ENCODE data around the gene TYRP1.
"Not testable (repeated sequence)": the region's sequence is repeated elsewhere in the genome, so short reads cannot be mapped to it uniquely, and the experiment has no call there.

TYRP1 gene, protein sequence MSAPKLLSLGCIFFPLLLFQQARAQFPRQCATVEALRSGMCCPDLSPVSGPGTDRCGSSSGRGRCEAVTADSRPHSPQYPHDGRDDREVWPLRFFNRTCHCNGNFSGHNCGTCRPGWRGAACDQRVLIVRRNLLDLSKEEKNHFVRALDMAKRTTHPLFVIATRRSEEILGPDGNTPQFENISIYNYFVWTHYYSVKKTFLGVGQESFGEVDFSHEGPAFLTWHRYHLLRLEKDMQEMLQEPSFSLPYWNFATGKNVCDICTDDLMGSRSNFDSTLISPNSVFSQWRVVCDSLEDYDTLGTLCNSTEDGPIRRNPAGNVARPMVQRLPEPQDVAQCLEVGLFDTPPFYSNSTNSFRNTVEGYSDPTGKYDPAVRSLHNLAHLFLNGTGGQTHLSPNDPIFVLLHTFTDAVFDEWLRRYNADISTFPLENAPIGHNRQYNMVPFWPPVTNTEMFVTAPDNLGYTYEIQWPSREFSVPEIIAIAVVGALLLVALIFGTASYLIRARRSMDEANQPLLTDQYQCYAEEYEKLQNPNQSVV

DNA sequence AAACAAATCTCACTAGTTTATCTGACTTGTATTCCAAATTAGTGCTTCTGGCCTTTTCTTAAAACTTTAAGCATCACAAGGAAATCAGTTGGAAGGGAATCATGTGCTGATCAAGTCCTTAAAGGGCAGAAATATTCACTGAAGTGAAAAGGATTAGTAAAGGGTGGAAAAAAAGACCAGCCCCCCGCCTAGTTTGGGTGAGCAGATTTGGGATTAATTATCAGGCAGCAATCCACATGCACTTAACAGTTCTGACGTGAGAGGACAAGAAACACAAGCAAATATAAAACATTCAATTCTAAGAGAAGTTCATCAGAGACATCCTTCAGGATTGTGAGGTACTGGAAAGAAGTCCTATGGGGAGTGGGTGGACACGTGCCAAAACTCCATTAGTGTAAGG, at the start of gene TYRP1:
TSS of gene TYRP1 (plus strand) at position 245 of the 400 bp plus-strand sequence. CDS start 612 bp downstream, outside the sequence.
- no peak for DNase-seq

DNA sequence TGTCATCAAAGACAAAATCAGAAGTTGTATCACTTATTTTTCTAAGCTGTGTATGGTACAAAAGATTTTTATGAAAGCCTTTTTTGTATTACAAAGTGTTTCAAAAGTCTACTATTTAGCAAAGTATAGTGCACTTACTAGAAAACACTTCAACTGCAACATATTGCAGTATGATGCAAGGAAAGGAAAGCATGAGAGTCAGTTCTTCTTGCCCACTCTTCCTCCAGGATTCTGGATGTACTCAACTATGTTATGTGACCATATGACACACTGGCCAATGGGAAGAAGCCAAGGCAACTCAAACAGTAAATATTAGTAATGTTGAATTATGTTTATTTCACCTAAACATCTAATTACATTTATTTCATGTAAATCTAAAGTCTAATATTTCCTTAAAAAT, 49.5 kb upstream of the TYRP1 start:
- no peak for DNase-seq

DNA sequence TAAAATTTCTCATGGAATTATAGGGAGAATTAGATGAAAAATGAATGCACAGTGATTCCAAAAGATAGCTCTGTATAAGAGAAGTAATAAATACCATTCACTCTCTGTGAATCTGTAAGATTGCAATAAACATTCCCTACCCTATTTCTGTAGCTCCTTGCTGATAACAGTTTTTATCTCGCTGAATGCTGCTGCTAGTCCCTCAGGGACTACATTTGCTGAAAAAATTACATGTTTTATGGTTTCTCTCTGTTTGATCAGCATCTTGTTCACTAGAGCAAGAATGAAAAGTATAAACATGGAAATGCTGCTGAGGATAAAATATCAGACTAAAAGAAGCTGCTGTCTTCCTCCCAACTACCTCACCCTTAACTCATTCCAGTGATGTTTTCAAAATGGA, 44.3 kb upstream of the TYRP1 start:
- no peak for DNase-seq

DNA sequence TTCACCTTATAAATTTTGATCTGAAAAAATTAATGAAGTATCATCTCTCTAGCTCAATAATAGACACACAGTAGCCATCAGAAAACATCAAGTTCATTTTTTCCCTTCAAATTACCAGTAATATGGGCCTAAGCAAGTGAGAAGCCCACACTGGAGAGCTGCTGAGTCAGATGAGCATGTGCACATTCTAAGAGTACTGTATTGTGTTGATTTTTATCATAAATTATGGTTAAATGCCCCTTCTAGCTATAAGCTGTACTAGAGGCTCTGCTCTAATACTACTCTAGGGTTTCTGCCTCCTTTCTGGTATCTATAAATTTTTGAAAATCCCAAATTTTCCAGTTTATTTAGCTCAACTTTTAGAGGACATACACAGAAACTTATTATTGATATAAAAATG, 42.1 kb upstream of the TYRP1 start:
- no peak for DNase-seq

DNA sequence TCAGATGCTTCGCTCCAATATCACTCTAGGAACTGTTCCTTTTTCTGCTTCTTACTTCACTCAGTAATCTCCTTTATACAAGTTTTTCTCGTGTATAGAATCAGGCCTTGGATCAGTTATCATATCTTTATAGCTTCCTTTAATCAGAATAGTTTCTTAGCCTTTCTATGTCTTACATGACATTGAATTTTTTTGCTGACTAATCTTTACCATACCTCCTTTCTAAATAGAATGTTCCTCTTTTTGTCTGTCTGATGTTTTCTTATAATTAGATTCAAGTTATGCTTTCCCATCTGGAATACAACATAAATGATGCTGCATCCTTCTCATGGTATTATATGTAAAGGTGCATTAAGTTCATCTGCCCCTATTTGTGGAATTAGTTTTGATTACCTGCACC, 40.2 kb upstream of the TYRP1 start:
- no peak for DNase-seq

DNA sequence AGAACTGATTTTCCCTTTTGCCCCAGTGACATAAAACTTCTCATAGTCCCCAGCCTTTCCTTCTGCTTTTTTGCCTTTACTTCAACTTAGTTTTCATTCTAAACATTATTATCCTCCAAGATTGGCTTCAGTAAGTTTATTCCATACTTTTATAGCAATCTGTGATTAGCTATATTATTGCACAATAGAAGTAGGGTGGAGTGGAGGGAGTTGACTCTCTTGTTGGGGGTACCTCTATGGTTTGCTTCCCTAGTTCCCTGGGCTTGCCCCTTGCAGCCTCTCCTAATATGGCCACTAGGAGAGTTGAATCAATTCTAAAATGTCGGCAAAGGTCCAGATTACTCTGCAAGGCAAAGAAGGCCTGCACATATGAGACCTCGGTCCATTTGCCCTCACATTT, 36.4 kb upstream of the TYRP1 start:
- DNase-seq, result no peak

DNA sequence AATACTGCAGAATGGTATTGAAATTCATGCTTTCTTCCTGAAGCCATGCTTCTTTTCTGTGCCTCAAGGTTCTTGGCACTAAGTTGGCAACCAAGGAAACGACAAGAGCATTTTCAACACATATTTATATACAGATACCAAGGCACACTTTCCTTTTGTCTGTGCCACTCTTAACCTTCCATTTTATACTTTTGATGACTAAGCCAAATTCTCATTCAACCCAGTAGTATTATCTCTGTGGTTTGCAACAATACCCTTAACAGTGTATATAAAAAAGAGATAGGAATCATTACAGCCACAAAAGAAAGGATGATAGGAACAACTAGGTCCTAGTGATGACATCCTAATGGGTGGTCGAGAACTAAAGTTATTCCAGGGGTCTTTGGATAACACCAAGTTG, 36.0 kb upstream of the TYRP1 start:
- no peak for DNase-seq

DNA sequence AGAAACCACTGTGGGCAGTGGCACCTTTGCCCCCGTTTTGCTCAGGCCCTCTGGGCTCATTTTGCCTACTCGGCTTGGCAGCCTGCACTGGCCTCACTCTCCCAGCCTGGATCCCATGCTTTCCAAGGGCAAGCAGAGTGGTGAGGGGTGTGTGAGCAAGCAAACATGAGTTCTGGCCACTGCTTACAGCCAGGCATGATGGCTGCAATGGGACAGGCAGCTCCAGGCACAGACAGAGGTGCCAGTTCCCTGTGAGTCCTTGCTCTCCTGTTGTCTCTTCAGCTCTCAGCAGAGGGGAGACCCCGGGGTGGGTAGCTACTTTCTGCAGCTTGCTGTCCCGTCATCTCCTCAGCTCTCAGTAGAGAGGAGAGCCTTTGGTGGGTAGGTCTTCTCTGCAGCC, 35.2 kb upstream of the TYRP1 start:
- no peak for DNase-seq

DNA sequence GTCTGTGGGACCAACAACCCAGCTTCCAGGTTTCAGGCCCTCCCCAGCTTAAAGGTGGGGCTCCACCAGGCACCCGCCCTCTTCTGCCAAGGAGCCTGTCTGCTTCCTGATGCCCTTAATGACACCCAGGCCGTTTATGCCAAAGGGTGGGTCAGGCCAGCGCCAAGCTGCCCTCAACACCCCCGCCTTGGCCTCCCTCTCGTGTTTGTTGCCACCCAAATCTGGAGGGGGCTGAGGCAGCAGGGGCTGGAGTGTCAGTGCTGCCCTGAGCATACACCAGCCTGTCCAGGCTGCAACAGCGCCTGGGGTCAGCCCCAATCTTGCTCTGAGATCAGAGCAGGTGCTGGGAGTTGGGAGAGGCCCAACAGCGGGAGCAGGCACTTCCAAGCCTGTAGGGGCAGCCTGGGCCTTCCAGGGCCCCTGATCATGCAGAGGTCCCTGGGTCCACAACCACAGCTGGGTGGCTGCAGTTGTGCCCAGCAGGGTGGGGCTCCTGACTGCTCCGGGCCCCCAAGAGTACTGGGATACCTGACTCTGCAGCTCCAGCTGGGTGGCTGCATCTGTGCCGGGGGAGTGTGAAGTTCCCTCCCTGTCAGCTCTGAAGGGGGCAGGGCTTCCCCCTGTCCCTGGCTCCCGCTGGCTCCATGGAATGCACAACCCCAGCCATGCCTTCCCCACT, 34.5 kb upstream of the TYRP1 start:
- no peak for DNase-seq

DNA sequence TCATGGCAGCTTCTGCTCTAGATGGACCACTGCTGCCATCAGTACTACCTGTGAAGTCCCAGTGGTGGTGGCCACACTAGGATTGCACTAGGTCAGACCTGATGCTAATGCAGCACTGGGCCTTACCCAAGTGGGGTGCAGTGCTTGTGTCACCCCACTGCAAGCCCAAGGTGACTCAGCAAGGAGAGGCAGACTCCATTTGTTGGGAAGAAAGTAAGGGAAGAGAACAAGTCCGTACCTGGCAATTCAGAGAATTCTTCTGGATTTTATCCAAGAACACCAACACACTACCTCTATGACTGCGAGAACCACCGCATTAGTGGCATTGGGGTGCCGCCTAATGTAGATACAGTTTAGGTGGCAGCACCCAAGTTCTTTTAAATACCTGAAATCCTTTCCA, 34.0 kb upstream of the TYRP1 start:
- DNase-seq, result no peak

DNA sequence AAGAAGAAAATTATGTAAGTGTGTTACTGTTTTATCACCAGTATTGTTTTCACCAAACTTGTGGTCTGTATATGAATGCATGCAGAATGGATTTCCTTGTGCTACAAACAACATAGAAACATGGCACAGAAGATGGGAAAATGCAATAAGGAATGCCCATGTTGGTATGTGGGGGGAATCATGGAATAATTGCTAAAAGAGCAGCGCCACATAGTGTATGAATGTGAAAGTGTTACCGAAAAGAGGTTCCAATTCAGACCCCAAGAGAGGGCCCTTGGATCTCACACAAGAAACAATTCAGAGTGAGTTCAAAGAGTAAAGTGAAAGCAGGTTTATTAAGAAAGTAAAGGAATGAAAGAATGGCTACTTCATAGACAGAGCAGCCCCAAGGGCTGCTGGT, 26.4 kb upstream of the TYRP1 start:
- no peak for DNase-seq

DNA sequence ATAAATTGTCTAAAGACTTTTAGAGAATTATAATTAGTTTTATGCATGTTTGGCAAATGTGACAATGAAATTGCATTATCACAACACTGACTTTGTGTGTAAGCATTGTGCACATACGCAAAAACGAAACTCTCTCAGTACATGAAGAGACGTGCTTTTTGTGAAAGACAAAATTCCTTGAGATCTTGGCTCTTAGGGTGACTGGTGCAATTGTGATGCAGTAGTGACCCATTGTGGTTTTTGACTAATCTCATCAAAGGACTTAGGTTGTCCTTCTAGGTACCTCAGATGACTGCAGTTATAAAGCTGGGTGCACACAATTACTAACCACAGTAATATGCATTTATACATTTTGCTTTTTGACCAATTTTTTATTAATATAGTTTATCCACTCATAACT, 25.3 kb upstream of the TYRP1 start:
- no peak for DNase-seq

DNA sequence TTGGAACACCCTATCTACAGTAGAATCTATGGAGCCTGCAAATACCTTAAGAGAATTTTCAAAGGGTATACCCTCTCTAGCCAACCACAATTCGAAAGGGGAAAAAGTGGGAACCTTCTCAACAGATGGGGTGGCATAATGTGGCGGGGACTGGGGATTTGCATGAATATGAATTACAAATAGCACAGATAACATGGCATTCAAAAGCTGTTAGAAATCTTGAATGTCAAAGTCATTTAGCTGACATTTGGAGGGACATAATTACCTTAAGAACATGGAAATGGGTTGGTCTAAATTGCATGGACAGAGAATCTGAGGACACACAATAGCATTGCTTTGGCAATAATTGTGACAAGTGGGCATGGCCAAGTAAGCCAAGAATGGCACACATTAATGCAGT, 23.2 kb upstream of the TYRP1 start:
- no peak for DNase-seq

DNA sequence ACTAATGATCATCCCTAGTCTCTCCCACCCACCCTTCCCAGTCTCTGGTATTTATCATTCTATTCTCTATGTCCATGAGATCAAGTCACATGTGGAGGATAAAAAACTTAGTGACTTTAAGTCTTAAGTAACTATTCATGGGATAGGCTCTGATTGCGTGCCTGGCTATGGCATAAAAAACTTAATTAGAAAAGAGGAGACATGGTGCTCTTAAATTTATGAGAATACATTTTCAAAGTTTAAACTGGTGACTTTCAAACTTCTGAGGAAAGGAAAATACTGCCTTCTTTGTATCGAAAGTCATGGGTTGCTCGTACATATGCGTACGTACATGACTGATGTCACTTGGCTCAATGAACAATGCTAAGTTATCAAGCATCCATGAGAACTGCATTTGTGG, 18.2 kb upstream of the TYRP1 start:
- DNase-seq, result no peak

DNA sequence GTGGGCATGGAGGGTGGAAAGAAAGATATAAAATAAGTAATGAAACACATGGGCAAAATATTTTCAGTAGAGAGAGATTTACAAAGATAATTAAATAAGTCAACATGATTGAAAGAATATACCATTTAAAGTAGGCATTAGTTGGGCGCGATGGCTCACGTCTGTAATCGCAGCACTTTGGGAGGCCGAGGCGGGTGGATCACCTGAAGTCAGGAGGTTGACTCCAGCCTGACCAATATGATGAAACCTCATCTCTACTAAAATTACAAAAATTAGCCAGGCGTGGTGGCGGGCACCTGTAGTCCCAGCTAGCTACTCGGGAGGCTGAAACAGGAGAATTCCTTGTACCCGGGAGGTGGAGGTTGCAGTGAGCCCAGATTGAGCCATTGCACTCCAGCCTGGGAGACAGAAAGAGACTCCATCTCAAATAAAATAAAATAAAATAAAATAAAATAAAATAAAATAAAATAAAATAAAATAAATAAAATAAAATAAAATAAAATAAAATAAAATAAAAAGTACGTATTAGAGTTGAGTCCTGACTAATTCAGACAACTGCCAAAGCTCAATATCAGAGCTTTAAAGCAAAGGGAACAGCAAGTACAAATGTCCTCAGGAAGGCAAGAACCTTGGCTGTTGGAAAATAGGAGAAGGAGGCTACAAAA, 15.6 kb upstream of the TYRP1 start:
- not testable (repeated sequence) for DNase-seq

DNA sequence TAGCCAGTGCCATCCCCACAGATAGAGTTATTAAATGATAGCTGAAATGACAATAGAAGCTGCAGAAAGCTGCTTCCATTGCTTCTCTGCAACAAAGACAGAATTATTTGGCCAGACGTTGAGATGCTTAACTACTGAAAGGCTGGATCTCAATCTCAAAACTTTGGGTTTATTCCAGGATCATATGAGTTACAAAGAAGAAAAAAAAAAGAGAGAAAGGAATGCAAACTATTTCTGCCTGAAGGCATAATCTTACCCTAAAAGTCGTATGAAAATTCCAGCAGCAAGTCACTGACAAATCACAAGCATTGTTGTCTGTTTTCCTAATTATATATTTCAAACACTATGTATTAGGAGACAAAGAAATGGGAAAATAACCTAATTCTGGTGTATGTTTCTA, 12.8 kb upstream of the TYRP1 start:
- DNase-seq, result no peak

DNA sequence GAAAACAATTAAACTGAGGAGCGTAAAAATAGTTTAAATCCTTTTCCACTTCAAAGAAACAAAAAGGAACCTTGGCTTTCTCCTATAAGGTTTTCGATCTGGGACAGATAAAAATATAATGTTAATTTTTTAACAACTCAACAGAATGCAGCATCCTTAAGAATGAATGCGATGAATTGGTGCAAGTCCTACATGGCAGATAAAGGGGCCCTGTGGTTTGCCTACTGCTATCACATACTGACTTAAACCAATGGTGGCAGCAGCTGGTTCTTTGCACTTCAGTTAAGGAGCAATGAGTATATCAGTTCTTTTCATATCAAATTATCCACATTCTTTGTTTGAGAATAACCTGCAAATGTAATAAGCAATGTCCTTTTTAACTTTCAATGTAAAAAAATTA, 12.4 kb upstream of the TYRP1 start:
- DNase-seq, result no peak

DNA sequence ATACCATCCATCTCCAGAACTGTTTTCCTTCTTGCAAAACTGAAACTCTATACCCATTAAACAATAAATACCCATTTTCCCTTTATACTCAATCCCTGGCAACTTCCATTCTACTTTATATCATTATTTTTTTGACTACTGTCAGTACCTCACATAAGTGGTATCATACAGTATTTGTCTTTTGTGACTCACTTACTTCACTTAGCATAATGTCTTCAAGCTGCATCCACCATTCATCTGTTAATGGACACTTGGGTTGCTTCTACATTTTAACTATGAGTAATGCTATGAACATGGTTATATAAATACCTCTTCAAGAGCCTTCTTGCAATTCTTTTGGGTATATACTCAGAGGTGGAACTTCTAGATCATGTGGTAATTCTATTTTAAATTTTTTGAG, 11.6 kb upstream of the TYRP1 start:
- DNase-seq, result no peak

DNA sequence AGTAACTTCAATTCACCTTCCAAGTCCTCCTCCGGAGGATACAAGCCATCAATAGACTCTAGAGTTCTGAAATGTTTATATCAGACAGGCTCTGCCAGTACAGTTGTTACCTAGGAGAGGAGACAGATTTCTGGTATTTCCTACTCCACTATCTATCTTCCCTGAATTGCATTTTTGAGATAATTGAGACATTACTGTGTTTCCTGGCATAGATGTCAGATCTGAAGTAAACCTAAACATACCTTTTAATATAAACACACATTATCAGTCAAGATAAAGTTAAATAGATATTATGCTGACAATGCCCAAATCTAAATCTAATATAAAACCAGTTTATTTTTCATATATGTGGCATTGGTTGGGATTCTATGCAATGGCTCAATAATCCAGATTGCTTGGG, 8.2 kb upstream of the TYRP1 start:
- DNase-seq, result no peak

DNA sequence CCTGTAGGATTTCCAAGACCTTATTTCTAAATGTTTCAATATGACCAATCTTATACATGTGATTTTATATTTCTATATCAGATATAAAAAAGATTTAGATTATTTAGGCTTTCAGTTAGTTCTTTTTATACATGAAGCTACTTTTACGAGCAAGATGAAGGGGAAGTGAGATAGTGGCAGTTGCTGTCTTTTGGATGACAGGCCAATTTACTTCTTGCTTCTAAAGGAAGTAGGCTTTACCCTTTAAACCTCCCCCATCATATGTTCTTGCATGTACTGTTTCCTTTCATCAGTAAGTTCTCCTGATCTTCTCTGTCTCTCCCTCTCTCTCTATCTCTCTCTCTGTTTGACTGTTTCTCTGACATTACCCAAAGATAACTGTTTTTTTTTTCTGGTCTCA, 4.0 kb upstream of the TYRP1 start:
- no peak for DNase-seq

DNA sequence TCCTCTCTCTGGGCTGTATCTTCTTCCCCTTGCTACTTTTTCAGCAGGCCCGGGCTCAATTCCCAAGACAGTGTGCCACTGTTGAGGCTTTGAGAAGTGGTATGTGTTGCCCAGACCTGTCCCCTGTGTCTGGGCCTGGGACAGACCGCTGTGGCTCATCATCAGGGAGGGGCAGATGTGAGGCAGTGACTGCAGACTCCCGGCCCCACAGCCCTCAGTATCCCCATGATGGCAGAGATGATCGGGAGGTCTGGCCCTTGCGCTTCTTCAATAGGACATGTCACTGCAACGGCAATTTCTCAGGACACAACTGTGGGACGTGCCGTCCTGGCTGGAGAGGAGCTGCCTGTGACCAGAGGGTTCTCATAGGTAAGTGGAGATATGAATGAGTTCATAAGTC, 828 bp downstream of the TYRP1 start:
- no peak for DNase-seq

DNA sequence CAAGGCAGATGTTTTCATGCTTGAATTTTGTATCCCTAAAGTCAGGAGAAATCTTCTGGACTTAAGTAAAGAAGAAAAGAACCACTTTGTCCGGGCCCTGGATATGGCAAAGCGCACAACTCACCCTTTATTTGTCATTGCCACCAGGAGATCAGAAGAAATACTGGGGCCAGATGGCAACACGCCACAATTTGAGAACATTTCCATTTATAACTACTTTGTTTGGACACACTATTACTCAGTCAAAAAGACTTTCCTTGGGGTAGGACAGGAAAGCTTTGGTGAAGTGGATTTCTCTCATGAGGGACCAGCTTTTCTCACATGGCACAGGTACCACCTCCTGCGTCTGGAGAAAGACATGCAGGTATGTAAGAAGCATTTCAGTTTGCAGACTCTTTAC, 2.3 kb downstream of the TYRP1 start:
- no peak for DNase-seq

DNA sequence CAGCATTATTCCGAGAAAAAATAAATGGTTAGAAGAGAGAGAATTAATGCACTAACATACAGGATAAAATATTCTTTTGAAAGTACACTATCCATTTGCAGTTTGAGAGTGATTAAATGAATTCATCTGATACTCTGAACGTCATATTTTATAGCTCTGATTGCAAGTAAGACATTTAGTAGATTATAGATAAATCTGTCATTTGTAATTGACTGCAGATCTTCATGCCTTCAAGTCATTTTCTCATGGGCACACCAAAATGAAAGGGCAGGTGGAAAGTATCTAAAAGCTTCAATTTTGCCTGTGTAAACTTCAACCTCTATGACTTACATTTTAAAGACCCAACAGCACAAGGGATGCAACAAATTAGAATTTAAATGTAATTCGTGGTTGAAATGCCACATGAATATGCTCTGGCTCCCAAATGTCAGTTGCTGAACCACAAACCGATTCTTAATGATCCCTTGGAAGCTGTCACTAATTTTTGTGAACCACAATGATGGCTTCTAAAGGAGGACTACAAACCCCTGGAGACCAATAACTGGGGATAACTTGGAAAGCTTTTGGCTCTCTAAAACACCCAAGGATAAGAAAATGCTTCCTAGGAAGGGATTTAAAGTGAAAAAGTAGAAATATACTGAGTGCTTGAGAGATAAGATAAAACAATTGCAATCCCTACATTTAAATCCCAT, 3.9 kb downstream of the TYRP1 start:
- DNase-seq, result no peak
